Activated CD8-positive, alpha-beta T cell treated with anti-CD3 and anti-CD28 coated beads for 36 hours (primary cell): Measurements from ENCODE around the gene SUSD6. TPM values are rescaled to one million over a fixed set of nuclear protein-coding genes. Genes with fewer than 3 reads are reported as not detected.
A peak's percentile ranks its signal among the peaks of the same experiment; 100 is the strongest.

Experiments used
- ATAC-seq: fragments of 200-7000 bp; cut with Tn5 transposase; one replicate; pipeline ENCODE4 v1.10.0; 2021; ENCODE audit warnings: mild to moderate bottlenecking, moderate library complexity
- CTCF ChIA-PET: fragments of 350-600 bp; sonication (Branson Sonifier 250); formaldehyde crosslinking; loops from one replicate; lab custom pipeline; 2021; ENCODE audit warnings: antibody characterized with exemption; lab: Charles Lee
- POLR2A ChIA-PET: fragments of 350-600 bp; sonication (Branson Sonifier 250); formaldehyde crosslinking; loops from one replicate; lab custom pipeline; 2021; ENCODE audit warnings: antibody characterized with exemption; lab: Charles Lee
- DNase-seq: peaks from one replicate; pipeline ENCODE4 v3.0.0-alpha.2; 2020
- H3K27ac Mint-ChIP-seq: one replicate; pipeline ENCODE4 v1.8.0; 2021; ENCODE audit warnings: mild to moderate bottlenecking, mixed read lengths
- H3K27me3 Mint-ChIP-seq: one replicate; pipeline ENCODE4 v1.8.0; 2021; ENCODE audit warnings: mixed read lengths
- H3K36me3 Mint-ChIP-seq: one replicate; pipeline ENCODE4 v1.8.0; 2021; ENCODE audit warnings: low read depth, mixed read lengths
- H3K4me1 Mint-ChIP-seq: one replicate; pipeline ENCODE4 v1.8.0; 2021; ENCODE audit warnings: low read depth, mixed read lengths
- H3K4me3 Mint-ChIP-seq: one replicate; pipeline ENCODE4 v1.8.0; 2021; ENCODE audit warnings: mild to moderate bottlenecking, moderate library complexity, mixed read lengths
- H3K9me3 Mint-ChIP-seq: one replicate; pipeline ENCODE4 v1.8.0; 2021; ENCODE audit warnings: mixed read lengths
- intact Hi-C: fragments of 100-400 bp; cut with micrococcal nuclease; formaldehyde crosslinking; loops from one replicate; pipeline ENCODE4 v1.10.0; 2022
- total RNA-seq, 2 experiments: library from RNA; stranded (reverse); gene quantifications; one replicate each; pipeline ENCODE4 v1.2.3, GENCODE V29; 2021
- TF ChIP-seq, protein P1 (sequence below): fragments of 200-600 bp; IDR thresholded peaks from one replicate; pipeline ENCODE4 v1.8.0; 2022; ENCODE audit warnings: antibody characterized with exemption, mild to moderate bottlenecking

Gene SUSD6
- total RNA-seq, 2 experiments from 2014 or later: 35.7 to 36.2 TPM

DNA sequence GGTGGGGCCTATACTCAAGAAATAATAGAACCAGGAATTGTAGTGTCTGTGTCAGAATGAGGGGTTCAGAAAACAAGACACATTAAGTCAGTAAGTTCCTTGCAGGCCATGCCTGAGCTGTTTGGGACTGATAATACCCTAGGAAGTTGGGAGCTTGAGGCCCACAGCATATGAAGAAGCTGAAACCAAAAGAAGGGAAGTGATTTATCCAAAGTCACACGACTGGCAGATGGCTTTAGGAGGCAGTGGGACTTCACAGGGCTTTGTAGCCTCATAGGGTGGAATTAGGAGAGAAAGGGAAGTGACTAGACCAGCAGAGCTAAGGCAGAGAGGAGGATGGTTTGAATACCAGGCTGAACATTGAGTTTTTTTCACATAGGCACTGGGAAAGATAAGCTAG lies 99.0 kb downstream of the SUSD6 start:
- TF ChIP-seq, protein P1, sequence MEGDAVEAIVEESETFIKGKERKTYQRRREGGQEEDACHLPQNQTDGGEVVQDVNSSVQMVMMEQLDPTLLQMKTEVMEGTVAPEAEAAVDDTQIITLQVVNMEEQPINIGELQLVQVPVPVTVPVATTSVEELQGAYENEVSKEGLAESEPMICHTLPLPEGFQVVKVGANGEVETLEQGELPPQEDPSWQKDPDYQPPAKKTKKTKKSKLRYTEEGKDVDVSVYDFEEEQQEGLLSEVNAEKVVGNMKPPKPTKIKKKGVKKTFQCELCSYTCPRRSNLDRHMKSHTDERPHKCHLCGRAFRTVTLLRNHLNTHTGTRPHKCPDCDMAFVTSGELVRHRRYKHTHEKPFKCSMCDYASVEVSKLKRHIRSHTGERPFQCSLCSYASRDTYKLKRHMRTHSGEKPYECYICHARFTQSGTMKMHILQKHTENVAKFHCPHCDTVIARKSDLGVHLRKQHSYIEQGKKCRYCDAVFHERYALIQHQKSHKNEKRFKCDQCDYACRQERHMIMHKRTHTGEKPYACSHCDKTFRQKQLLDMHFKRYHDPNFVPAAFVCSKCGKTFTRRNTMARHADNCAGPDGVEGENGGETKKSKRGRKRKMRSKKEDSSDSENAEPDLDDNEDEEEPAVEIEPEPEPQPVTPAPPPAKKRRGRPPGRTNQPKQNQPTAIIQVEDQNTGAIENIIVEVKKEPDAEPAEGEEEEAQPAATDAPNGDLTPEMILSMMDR: no peak
- Mint-ChIP-seq H3K27ac (peak overlapping the region; percentile 56), H3K4me3 (no peak overlapping the region), H3K27me3 (no peaks in the 10 kb centered on the region), H3K36me3 (peaks cover 54% of the 10 kb centered on the region), H3K9me3 (no peaks in the 10 kb centered on the region), H3K4me1 (peaks cover 14% of the 10 kb centered on the region)
- DNase-seq (no peak), ATAC-seq (no peak)
- POLR2A ChIA-PET: interaction anchor here (2.5 kb wide), 1 partner anchor 23 kb away, joined by 7 read pairs; no protein-coding TSS in a partner anchor
- intact Hi-C loops: no loop called here
- CTCF ChIA-PET: interaction anchor here (1.2 to 5.6 kb wide), 8 partner anchors 11 to 162 kb away, joined by 3 to 33 read pairs (median 7); partner anchors contain the start of gene CCDC177

DNA sequence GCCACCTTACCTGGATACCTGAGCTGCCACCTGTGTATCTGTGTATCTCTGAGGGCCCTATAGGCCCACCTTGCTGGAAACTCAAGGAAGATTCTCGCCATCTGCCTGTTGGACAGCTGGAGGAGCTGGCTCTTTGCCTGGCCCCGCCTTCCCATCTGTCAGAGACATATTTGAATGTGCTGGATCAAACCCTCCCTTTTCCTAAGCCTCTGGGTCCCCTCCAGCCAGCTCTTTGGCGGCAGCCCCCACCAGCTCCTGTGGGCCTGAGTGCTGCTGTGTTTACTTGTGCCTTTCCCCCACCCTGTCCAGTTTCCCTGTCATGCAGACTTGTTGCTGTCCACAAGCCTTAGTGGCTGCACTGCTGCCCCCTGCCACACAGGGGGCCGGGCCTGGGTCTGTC lies 99.7 kb downstream of the SUSD6 start:
- Mint-ChIP-seq H3K36me3 (peaks cover 51% of the 10 kb centered on the region), H3K27ac (no peak overlapping the region), H3K4me3 (no peak overlapping the region), H3K27me3 (no peaks in the 10 kb centered on the region), H3K4me1 (peaks cover 19% of the 10 kb centered on the region), H3K9me3 (no peaks in the 10 kb centered on the region)
- intact Hi-C loops: no loop called here
- TF ChIP-seq, protein P1: no peak
- ChIA-PET CTCF (interaction anchor here (1.2 to 5.6 kb wide), 3 partner anchors 16 to 108 kb away, joined by 3 to 33 read pairs (median 10); no protein-coding TSS in a partner anchor), POLR2A (interaction anchor here (0.6 to 2.5 kb wide), 2 partner anchors 24 to 134 kb away, joined by 3 to 7 read pairs; no protein-coding TSS in a partner anchor)
- ATAC-seq (no peak), DNase-seq (no peak)

DNA sequence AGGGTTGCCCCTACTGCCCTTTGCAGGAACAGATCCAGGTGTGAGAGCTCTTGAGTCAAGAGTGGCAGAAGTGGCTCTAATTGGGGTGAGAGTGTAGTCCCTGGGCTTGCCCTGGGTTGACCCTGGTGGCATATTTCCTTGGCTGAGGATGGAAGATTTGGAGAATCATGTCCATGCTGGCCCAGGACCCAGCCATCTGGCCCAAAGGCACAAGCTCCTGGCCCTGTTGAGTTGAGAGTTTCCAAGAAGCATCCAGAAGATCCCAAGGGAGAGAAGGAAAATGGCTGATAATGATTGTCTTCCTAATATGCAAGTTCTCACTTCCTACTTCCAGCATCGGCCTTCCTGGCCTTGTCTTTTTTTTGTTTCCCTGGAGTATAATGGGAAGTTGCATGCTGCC lies 100.1 kb downstream of the SUSD6 start:
- ATAC-seq: no peak
- no peak for DNase-seq
- H3K27ac Mint-ChIP-seq: no peak overlapping the region
- H3K4me1 Mint-ChIP-seq: peaks cover 23% of the 10 kb centered on the region
- peaks cover 51% of the 10 kb centered on the region for H3K36me3 Mint-ChIP-seq
- no peaks in the 10 kb centered on the region for H3K9me3 Mint-ChIP-seq
- no peaks in the 10 kb centered on the region for H3K27me3 Mint-ChIP-seq
- TF ChIP-seq, protein P1: no peak
- H3K4me3 Mint-ChIP-seq: no peak overlapping the region
- ChIA-PET CTCF (interaction anchor here (1.2 to 5.6 kb wide), 3 partner anchors 16 to 109 kb away, joined by 3 to 33 read pairs (median 10); no protein-coding TSS in a partner anchor), POLR2A (interaction anchor here (0.6 to 2.5 kb wide), 2 partner anchors 24 to 134 kb away, joined by 3 to 7 read pairs; no protein-coding TSS in a partner anchor)
- intact Hi-C loops: no loop called here

DNA sequence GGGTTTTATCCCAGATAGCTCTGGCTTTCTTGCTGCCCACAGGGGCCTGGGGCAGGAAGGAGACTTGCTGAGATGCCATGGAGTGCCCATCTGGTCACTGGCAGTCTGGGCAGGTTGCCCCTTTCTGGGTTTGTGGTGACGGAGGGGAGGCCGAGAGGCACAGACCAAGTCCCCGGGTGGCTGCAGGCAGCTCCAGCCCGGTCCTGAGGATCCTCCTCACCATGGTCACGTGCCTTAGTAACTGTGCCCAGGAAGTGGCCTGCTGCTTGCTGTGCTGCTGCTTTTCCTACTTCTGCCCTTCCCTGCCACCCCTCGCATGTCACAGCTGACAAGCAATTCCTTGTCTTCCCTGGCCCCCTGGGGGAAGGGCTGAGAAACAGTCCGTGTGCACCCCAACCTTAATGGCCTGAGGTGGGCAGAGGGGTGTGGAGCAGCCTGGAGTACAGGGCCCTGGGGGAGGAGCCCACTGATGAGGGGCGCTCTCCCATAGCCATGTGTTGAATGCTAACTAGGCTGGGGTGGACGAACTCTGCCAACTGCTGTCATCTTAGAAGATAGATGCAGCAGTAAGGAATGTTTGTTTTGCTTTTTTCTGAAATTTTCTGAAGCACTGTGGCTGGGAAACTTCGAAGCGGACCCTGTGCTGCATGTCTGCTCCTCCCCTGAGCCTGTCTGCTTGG lies 100.6 kb downstream of the SUSD6 start:
- Mint-ChIP-seq H3K4me3 (no peak overlapping the region), H3K27ac (peak overlapping the region; percentile 13), H3K9me3 (no peaks in the 10 kb centered on the region), H3K4me1 (peaks cover 29% of the 10 kb centered on the region), H3K36me3 (peaks cover 48% of the 10 kb centered on the region), H3K27me3 (no peaks in the 10 kb centered on the region)
- ChIA-PET CTCF (interaction anchor here (1.6 to 5.6 kb wide), 2 partner anchors 15 to 109 kb away, joined by 7 to 33 read pairs; no protein-coding TSS in a partner anchor), POLR2A (no interaction called here)
- TF ChIP-seq, protein P1: no peak
- ATAC-seq (no peak), DNase-seq (no peak)
- intact Hi-C loops: no loop called here
